ENCODE results near the gene RMRP.

RMRP gene

GRCh38 chr9:35666045-35666444, 8.2 kb upstream of the RMRP start:
- H3K4me1 ChIP-seq (ENCODE audit: control insufficient read depth in 1 of 2, insufficient read depth in 2 of 2, low read length in 2 of 2), result peaks cover 44 to 53% of the 10 kb centered on the region in 2 donors
- peaks cover 3 to 4% of the 10 kb centered on the region in 2 donors for H3K36me3 ChIP-seq (ENCODE audit: control insufficient read depth in 1 of 2, insufficient read depth in 2 of 2, low read length in 2 of 2)
- H3K9me3 ChIP-seq (ENCODE audit: control insufficient read depth in 1 of 2, low read length in 2 of 2), result no peaks in the 10 kb centered on the region
- H3K4me3 ChIP-seq (ENCODE audit: low read depth in 1 of 2, low read length in 2 of 2), result no peak overlapping the region
- no peak overlapping the region for H3K27ac ChIP-seq (ENCODE audit: low read depth, low read length)
- no peak overlapping the region for H3K9ac ChIP-seq (ENCODE audit: low read depth in 1 of 2, low read length in 2 of 2)
- no peaks in the 10 kb centered on the region for H3K27me3 ChIP-seq (ENCODE audit: control insufficient read depth in 1 of 2, insufficient read depth in 2 of 2, low read length in 2 of 2)

GRCh38 chr9:35665471-35665818, 7.6 kb upstream of the RMRP start:
- peak overlapping the region; percentile 66 to 76 for H3K9ac ChIP-seq (ENCODE audit: low read depth in 1 of 2, low read length in 2 of 2)
- H3K9me3 ChIP-seq (ENCODE audit: control insufficient read depth in 1 of 2, low read length in 2 of 2), result no peaks in the 10 kb centered on the region
- H3K36me3 ChIP-seq (ENCODE audit: control insufficient read depth in 1 of 2, insufficient read depth in 2 of 2, low read length in 2 of 2), result peaks cover 6 to 8% of the 10 kb centered on the region in 2 donors
- peaks cover 48 to 57% of the 10 kb centered on the region in 2 donors for H3K4me1 ChIP-seq (ENCODE audit: control insufficient read depth in 1 of 2, insufficient read depth in 2 of 2, low read length in 2 of 2)
- peak overlapping the region; percentile 74 to 81 for H3K4me3 ChIP-seq (ENCODE audit: low read depth in 1 of 2, low read length in 2 of 2)
- H3K27ac ChIP-seq (ENCODE audit: low read depth, low read length), result no peak overlapping the region
- no peaks in the 10 kb centered on the region for H3K27me3 ChIP-seq (ENCODE audit: control insufficient read depth in 1 of 2, insufficient read depth in 2 of 2, low read length in 2 of 2)

- Histone ChIP-seq H3K9me3 (ENCODE audit: control insufficient read depth in 1 of 2, low read length in 2 of 2) (no peaks in the 10 kb centered on the region), H3K27ac (ENCODE audit: low read depth, low read length) (no peak within 1 kb of the TSS), H3K36me3 (ENCODE audit: control insufficient read depth in 1 of 2, insufficient read depth in 2 of 2, low read length in 2 of 2) (peaks cover 8 to 11% of the 10 kb centered on the region in 2 donors), H3K4me3 (ENCODE audit: low read depth in 1 of 2, low read length in 2 of 2) (peak within 1 kb of the TSS; percentile 74 to 81), H3K27me3 (ENCODE audit: control insufficient read depth in 1 of 2, insufficient read depth in 2 of 2, low read length in 2 of 2) (no peaks in the 10 kb centered on the region), H3K4me1 (ENCODE audit: control insufficient read depth in 1 of 2, insufficient read depth in 2 of 2, low read length in 2 of 2) (peaks cover 45 to 56% of the 10 kb centered on the region in 2 donors), H3K9ac (ENCODE audit: low read depth in 1 of 2, low read length in 2 of 2) (peak within 1 kb of the TSS; percentile 66 to 76)
Measured at GRCh38 chr9:35664531-35665470, 7.0 kb upstream of the RMRP start, which contains the start of gene ARHGEF39. Gene ARHGEF39 (minus strand): TSS chr9:35665195. CDS start chr9:35665169, 26 bp downstream.

GRCh38 chr9:35662437-35662836, 4.6 kb upstream of the RMRP start:
- no peak overlapping the region for H3K4me3 ChIP-seq (ENCODE audit: low read depth in 1 of 2, low read length in 2 of 2)
- H3K9ac ChIP-seq (ENCODE audit: low read depth in 1 of 2, low read length in 2 of 2), result peak overlapping the region in 1 of 2 donors; percentile 21
- peaks cover 45 to 51% of the 10 kb centered on the region in 2 donors for H3K4me1 ChIP-seq (ENCODE audit: control insufficient read depth in 1 of 2, insufficient read depth in 2 of 2, low read length in 2 of 2)
- no peaks in the 10 kb centered on the region for H3K9me3 ChIP-seq (ENCODE audit: control insufficient read depth in 1 of 2, low read length in 2 of 2)
- peak overlapping the region; percentile 3 for H3K27ac ChIP-seq (ENCODE audit: low read depth, low read length)
- H3K36me3 ChIP-seq (ENCODE audit: control insufficient read depth in 1 of 2, insufficient read depth in 2 of 2, low read length in 2 of 2), result peaks cover 8 to 11% of the 10 kb centered on the region in 2 donors
- no peaks in the 10 kb centered on the region for H3K27me3 ChIP-seq (ENCODE audit: control insufficient read depth in 1 of 2, insufficient read depth in 2 of 2, low read length in 2 of 2)

GRCh38 chr9:35661756-35662350, 4.0 kb upstream of the RMRP start:
- H3K4me3 ChIP-seq (ENCODE audit: low read depth in 1 of 2, low read length in 2 of 2), result no peak overlapping the region
- H3K27me3 ChIP-seq (ENCODE audit: control insufficient read depth in 1 of 2, insufficient read depth in 2 of 2, low read length in 2 of 2), result no peaks in the 10 kb centered on the region
- peak overlapping the region; percentile 19 to 21 for H3K9ac ChIP-seq (ENCODE audit: low read depth in 1 of 2, low read length in 2 of 2)
- peaks cover 8 to 11% of the 10 kb centered on the region in 2 donors for H3K36me3 ChIP-seq (ENCODE audit: control insufficient read depth in 1 of 2, insufficient read depth in 2 of 2, low read length in 2 of 2)
- peaks cover 45 to 57% of the 10 kb centered on the region in 2 donors for H3K4me1 ChIP-seq (ENCODE audit: control insufficient read depth in 1 of 2, insufficient read depth in 2 of 2, low read length in 2 of 2)
- peak overlapping the region; percentile 3 for H3K27ac ChIP-seq (ENCODE audit: low read depth, low read length)
- H3K9me3 ChIP-seq (ENCODE audit: control insufficient read depth in 1 of 2, low read length in 2 of 2), result no peaks in the 10 kb centered on the region

- H3K4me3 ChIP-seq (ENCODE audit: low read depth in 1 of 2, low read length in 2 of 2), result no peak overlapping the region
- H3K9ac ChIP-seq (ENCODE audit: low read depth in 1 of 2, low read length in 2 of 2), result peak overlapping the region in 1 of 2 donors; percentile 22
- peaks cover 8 to 11% of the 10 kb centered on the region in 2 donors for H3K36me3 ChIP-seq (ENCODE audit: control insufficient read depth in 1 of 2, insufficient read depth in 2 of 2, low read length in 2 of 2)
- no peaks in the 10 kb centered on the region for H3K27me3 ChIP-seq (ENCODE audit: control insufficient read depth in 1 of 2, insufficient read depth in 2 of 2, low read length in 2 of 2)
- peaks cover 45 to 58% of the 10 kb centered on the region in 2 donors for H3K4me1 ChIP-seq (ENCODE audit: control insufficient read depth in 1 of 2, insufficient read depth in 2 of 2, low read length in 2 of 2)
- H3K27ac ChIP-seq (ENCODE audit: low read depth, low read length), result peak overlapping the region; percentile 41
- H3K9me3 ChIP-seq (ENCODE audit: control insufficient read depth in 1 of 2, low read length in 2 of 2), result no peaks in the 10 kb centered on the region
Measured at GRCh38 chr9:35660966-35661415, 3.2 kb upstream of the RMRP start.

GRCh38 chr9:35659340-35659739, 1.5 kb upstream of the RMRP start:
- Histone ChIP-seq H3K4me3 (ENCODE audit: low read depth in 1 of 2, low read length in 2 of 2) (peak overlapping the region; percentile 77 to 89), H3K27ac (ENCODE audit: low read depth, low read length) (peak overlapping the region; percentile 99), H3K36me3 (ENCODE audit: control insufficient read depth in 1 of 2, insufficient read depth in 2 of 2, low read length in 2 of 2) (peaks cover 8 to 11% of the 10 kb centered on the region in 2 donors), H3K4me1 (ENCODE audit: control insufficient read depth in 1 of 2, insufficient read depth in 2 of 2, low read length in 2 of 2) (peaks cover 40 to 50% of the 10 kb centered on the region in 2 donors), H3K9me3 (ENCODE audit: control insufficient read depth in 1 of 2, low read length in 2 of 2) (no peaks in the 10 kb centered on the region), H3K27me3 (ENCODE audit: control insufficient read depth in 1 of 2, insufficient read depth in 2 of 2, low read length in 2 of 2) (no peaks in the 10 kb centered on the region), H3K9ac (ENCODE audit: low read depth in 1 of 2, low read length in 2 of 2) (peak overlapping the region; percentile 81 to 86)

GRCh38 chr9:35658968-35659220, 1.1 kb upstream of the RMRP start:
- Histone ChIP-seq H3K27ac (ENCODE audit: low read depth, low read length) (peak overlapping the region; percentile 99), H3K27me3 (ENCODE audit: control insufficient read depth in 1 of 2, insufficient read depth in 2 of 2, low read length in 2 of 2) (no peaks in the 10 kb centered on the region), H3K4me3 (ENCODE audit: low read depth in 1 of 2, low read length in 2 of 2) (peak overlapping the region; percentile 77 to 89), H3K9me3 (ENCODE audit: control insufficient read depth in 1 of 2, low read length in 2 of 2) (no peaks in the 10 kb centered on the region), H3K4me1 (ENCODE audit: control insufficient read depth in 1 of 2, insufficient read depth in 2 of 2, low read length in 2 of 2) (peaks cover 36 to 45% of the 10 kb centered on the region in 2 donors), H3K9ac (ENCODE audit: low read depth in 1 of 2, low read length in 2 of 2) (peak overlapping the region; percentile 81 to 86), H3K36me3 (ENCODE audit: control insufficient read depth in 1 of 2, insufficient read depth in 2 of 2, low read length in 2 of 2) (peaks cover 8 to 11% of the 10 kb centered on the region in 2 donors)

- Histone ChIP-seq H3K36me3 (ENCODE audit: control insufficient read depth in 1 of 2, insufficient read depth in 2 of 2, low read length in 2 of 2) (peaks cover 8 to 11% of the 10 kb centered on the region in 2 donors), H3K27ac (ENCODE audit: low read depth, low read length) (peak within 1 kb of the TSS; percentile 99), H3K4me1 (ENCODE audit: control insufficient read depth in 1 of 2, insufficient read depth in 2 of 2, low read length in 2 of 2) (peaks cover 32 to 40% of the 10 kb centered on the region in 2 donors), H3K9ac (ENCODE audit: low read depth in 1 of 2, low read length in 2 of 2) (peak within 1 kb of the TSS; percentile 81 to 86), H3K27me3 (ENCODE audit: control insufficient read depth in 1 of 2, insufficient read depth in 2 of 2, low read length in 2 of 2) (no peaks in the 10 kb centered on the region), H3K9me3 (ENCODE audit: control insufficient read depth in 1 of 2, low read length in 2 of 2) (no peaks in the 10 kb centered on the region), H3K4me3 (ENCODE audit: low read depth in 1 of 2, low read length in 2 of 2) (peak within 1 kb of the TSS; percentile 77 to 89)
Measured at GRCh38 chr9:35658137-35658967, 533 bp upstream of the RMRP start, which contains the start of gene CCDC107. Gene CCDC107 (plus strand): TSS chr9:35658292. CDS start chr9:35658380, 88 bp downstream.

Data from duodenal mucosa (tissue), 2 donors.